Measurements from ENCODE around the gene ECI1.

- TF ChIP-seq CTCF (IDR thresholded peaks at IDR 0.05 in 4 of 5, conservative IDR thresholded peaks at IDR 0.05 in 1 of 5), result no peak
- no peak for TF ChIP-seq POLR2A (IDR thresholded peaks at IDR 0.05)
These were observed 18.7 kb upstream of the ECI1 start for GRCh38 chr16:2270070-2270462.

Data from gastrocnemius medialis (tissue), 4 donors.